ENCODE data around the gene DDX42.

DDX42 gene

DNA sequence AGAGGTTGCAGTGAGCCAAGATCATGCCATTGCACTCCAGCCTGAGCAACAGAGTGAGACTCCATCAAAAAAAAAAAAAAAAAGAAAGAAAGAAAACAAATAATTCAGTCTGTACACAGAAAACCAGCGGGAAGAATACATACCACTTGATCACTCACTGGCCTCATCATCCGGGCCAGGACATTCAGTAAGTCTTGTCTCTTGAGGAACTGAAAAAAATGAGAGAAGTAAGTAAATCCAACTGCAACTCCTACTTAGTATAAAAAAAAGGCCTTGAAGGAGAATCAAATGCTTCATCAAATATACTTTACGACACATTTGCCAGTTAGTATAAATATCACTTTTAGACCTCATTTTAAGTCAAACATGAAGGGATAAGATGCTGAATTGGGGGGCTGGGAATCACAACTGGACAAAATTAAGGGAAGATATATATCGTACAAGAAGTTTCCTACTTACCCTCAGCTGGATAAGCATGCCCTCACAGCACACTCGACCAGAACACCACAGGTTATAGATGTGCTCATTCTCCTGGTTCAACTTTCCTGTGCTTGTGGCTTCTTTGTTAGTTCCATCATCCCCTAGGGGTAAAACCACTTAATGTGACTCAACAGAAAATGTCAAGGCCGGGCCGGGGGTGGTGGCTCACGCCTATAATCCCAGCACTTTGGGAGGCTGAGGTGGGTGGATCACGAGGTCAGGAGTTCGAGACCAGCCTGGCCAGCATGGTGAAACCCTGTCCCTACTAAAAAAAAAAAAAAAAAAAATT lies 13.0 kb upstream of the DDX42 start:
- H3K4me1 ChIP-seq (ENCODE audit: control insufficient read depth, insufficient read depth, low read length): no peaks in the 10 kb centered on the region
- H3K4me3 ChIP-seq (ENCODE audit: low read length): no peak overlapping the region
- no peak overlapping the region for H3K9ac ChIP-seq (ENCODE audit: low read length)
- peaks cover 17% of the 10 kb centered on the region for H3K36me3 ChIP-seq (ENCODE audit: control insufficient read depth, insufficient read depth, low read length)
- H3K27me3 ChIP-seq (ENCODE audit: control insufficient read depth, insufficient read depth, low read length): no peaks in the 10 kb centered on the region
- H3K27ac ChIP-seq (ENCODE audit: low read depth, low read length): no peak overlapping the region

DNA sequence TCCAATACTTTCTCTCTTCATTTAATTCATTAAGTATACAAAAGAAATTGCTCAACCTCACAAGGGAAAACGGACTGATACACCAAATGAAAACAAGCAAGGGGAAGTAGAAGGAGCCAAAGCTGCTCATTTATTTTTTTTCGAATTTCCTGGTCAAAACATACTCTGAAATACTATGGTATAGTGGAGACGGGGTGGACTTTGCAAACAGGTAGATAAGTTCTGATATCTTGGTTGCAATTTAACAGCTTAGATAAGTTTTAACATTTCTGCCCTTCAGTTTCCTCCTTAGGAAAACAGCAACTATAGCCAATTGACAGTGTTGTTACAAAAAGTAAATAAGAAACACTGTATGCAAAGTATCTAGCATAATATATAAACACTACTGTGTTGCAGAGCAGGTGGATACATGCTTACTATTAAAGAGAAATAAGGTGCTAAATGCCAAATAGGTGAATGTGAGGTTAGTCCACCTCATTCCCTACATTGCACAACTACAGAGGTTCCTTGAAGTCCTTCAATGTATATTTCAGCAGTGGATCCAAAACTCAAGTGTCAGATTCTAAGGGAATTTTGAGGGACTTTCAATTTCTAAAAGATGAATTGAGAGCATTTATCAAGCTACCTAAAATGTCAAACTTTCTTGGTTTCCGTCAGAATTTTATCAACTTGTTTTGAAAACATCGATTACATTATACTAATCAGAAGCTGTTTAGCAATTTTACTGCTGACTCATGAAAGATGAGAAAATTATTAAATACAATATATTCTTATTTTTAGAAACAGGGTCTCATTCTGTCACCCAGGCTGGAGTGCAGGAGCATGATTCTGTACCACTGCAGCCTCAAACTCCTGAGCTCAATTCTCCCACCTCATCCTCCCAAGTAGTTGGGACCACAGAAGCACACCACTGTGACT lies 11.6 kb upstream of the DDX42 start:
- Histone ChIP-seq H3K4me3 (ENCODE audit: low read length) (no peak overlapping the region), H3K9ac (ENCODE audit: low read length) (no peak overlapping the region), H3K36me3 (ENCODE audit: control insufficient read depth, insufficient read depth, low read length) (peaks cover 8% of the 10 kb centered on the region), H3K4me1 (ENCODE audit: control insufficient read depth, insufficient read depth, low read length) (no peaks in the 10 kb centered on the region), H3K27me3 (ENCODE audit: control insufficient read depth, insufficient read depth, low read length) (no peaks in the 10 kb centered on the region), H3K27ac (ENCODE audit: low read depth, low read length) (no peak overlapping the region)

- no peak overlapping the region for H3K27ac ChIP-seq (ENCODE audit: low read depth, low read length)
- no peaks in the 10 kb centered on the region for H3K27me3 ChIP-seq (ENCODE audit: control insufficient read depth, insufficient read depth, low read length)
- H3K4me1 ChIP-seq (ENCODE audit: control insufficient read depth, insufficient read depth, low read length): no peaks in the 10 kb centered on the region
- H3K4me3 ChIP-seq (ENCODE audit: low read length): no peak overlapping the region
- peaks cover 6% of the 10 kb centered on the region for H3K36me3 ChIP-seq (ENCODE audit: control insufficient read depth, insufficient read depth, low read length)
- no peak overlapping the region for H3K9ac ChIP-seq (ENCODE audit: low read length)
Observed at GRCh38 chr17:63764716-63765115, 9.3 kb upstream of the DDX42 start.

GRCh38 chr17:63766754-63767153 lies 7.2 kb upstream of the DDX42 start:
- no peaks in the 10 kb centered on the region for H3K4me1 ChIP-seq (ENCODE audit: control insufficient read depth, insufficient read depth, low read length)
- H3K9ac ChIP-seq (ENCODE audit: low read length): no peak overlapping the region
- H3K27me3 ChIP-seq (ENCODE audit: control insufficient read depth, insufficient read depth, low read length): no peaks in the 10 kb centered on the region
- peaks cover 4% of the 10 kb centered on the region for H3K36me3 ChIP-seq (ENCODE audit: control insufficient read depth, insufficient read depth, low read length)
- no peak overlapping the region for H3K4me3 ChIP-seq (ENCODE audit: low read length)
- H3K27ac ChIP-seq (ENCODE audit: low read depth, low read length): no peak overlapping the region

- no peak overlapping the region for H3K4me3 ChIP-seq (ENCODE audit: low read length)
- H3K27ac ChIP-seq (ENCODE audit: low read depth, low read length): no peak overlapping the region
- H3K27me3 ChIP-seq (ENCODE audit: control insufficient read depth, insufficient read depth, low read length): no peaks in the 10 kb centered on the region
- H3K36me3 ChIP-seq (ENCODE audit: control insufficient read depth, insufficient read depth, low read length): no peaks in the 10 kb centered on the region
- no peak overlapping the region for H3K9ac ChIP-seq (ENCODE audit: low read length)
- H3K4me1 ChIP-seq (ENCODE audit: control insufficient read depth, insufficient read depth, low read length): peaks cover 3% of the 10 kb centered on the region
Observed at GRCh38 chr17:63768433-63768832, 5.5 kb upstream of the DDX42 start.

- Histone ChIP-seq H3K4me1 (ENCODE audit: control insufficient read depth, insufficient read depth, low read length) (peaks cover 17% of the 10 kb centered on the region), H3K9ac (ENCODE audit: low read length) (peak overlapping the region; percentile 86), H3K36me3 (ENCODE audit: control insufficient read depth, insufficient read depth, low read length) (peaks cover 2% of the 10 kb centered on the region), H3K4me3 (ENCODE audit: low read length) (peak overlapping the region; percentile 87), H3K27ac (ENCODE audit: low read depth, low read length) (peak overlapping the region; percentile 97), H3K27me3 (ENCODE audit: control insufficient read depth, insufficient read depth, low read length) (no peaks in the 10 kb centered on the region)
Observed at GRCh38 chr17:63772801-63773271, 1.1 kb upstream of the DDX42 start.

- Histone ChIP-seq H3K27me3 (ENCODE audit: control insufficient read depth, insufficient read depth, low read length) (no peaks in the 10 kb centered on the region), H3K36me3 (ENCODE audit: control insufficient read depth, insufficient read depth, low read length) (peaks cover 2% of the 10 kb centered on the region), H3K27ac (ENCODE audit: low read depth, low read length) (peak within 1 kb of the TSS; percentile 97), H3K4me1 (ENCODE audit: control insufficient read depth, insufficient read depth, low read length) (peaks cover 17% of the 10 kb centered on the region), H3K4me3 (ENCODE audit: low read length) (peak within 1 kb of the TSS; percentile 87), H3K9ac (ENCODE audit: low read length) (peak within 1 kb of the TSS; percentile 86)
Observed at GRCh38 chr17:63773272-63774140, 464 bp upstream of the DDX42 start, which contains the start of gene CCDC47. CCDC47 (minus strand) TSS chr17:63773597; CDS start chr17:63766175, 7,422 bp downstream.

GRCh38 chr17:63774969-63775265 lies 947 bp downstream of the DDX42 start:
- Histone ChIP-seq H3K27ac (ENCODE audit: low read depth, low read length) (peak overlapping the region; percentile 97), H3K4me1 (ENCODE audit: control insufficient read depth, insufficient read depth, low read length) (peaks cover 17% of the 10 kb centered on the region), H3K36me3 (ENCODE audit: control insufficient read depth, insufficient read depth, low read length) (peaks cover 2% of the 10 kb centered on the region), H3K9ac (ENCODE audit: low read length) (peak overlapping the region; percentile 76), H3K4me3 (ENCODE audit: low read length) (peak overlapping the region; percentile 86), H3K27me3 (ENCODE audit: control insufficient read depth, insufficient read depth, low read length) (no peaks in the 10 kb centered on the region)

- H3K27me3 ChIP-seq (ENCODE audit: control insufficient read depth, insufficient read depth, low read length): no peaks in the 10 kb centered on the region
- peak overlapping the region; percentile 86 for H3K4me3 ChIP-seq (ENCODE audit: low read length)
- no peak overlapping the region for H3K27ac ChIP-seq (ENCODE audit: low read depth, low read length)
- H3K9ac ChIP-seq (ENCODE audit: low read length): no peak overlapping the region
- peaks cover 2% of the 10 kb centered on the region for H3K36me3 ChIP-seq (ENCODE audit: control insufficient read depth, insufficient read depth, low read length)
- peaks cover 17% of the 10 kb centered on the region for H3K4me1 ChIP-seq (ENCODE audit: control insufficient read depth, insufficient read depth, low read length)
Observed at GRCh38 chr17:63775420-63775819, 1.4 kb downstream of the DDX42 start.

DNA sequence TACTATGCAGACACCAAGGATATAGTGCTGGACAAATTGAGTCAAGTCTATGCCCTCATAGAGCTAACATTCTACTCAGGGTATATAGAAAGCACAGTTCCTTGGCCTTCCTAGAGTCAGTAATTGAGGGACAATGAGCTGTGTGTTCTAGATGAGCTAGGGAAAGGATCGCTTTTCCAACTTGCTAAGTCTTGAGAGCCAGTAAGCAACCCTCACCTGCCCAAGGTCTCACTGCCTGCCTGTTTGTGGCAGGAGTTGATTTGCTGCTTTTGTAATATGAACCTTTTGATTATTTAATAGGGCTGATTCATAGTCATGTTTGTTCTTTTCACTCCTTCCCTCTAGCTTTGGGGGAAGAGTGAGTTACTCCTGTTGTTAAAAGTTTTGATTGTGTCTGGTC lies 6.5 kb downstream of the DDX42 start:
- Histone ChIP-seq H3K4me1 (ENCODE audit: control insufficient read depth, insufficient read depth, low read length) (peaks cover 5% of the 10 kb centered on the region), H3K9ac (ENCODE audit: low read length) (no peak overlapping the region), H3K36me3 (ENCODE audit: control insufficient read depth, insufficient read depth, low read length) (peaks cover 7% of the 10 kb centered on the region), H3K27me3 (ENCODE audit: control insufficient read depth, insufficient read depth, low read length) (no peaks in the 10 kb centered on the region), H3K4me3 (ENCODE audit: low read length) (no peak overlapping the region), H3K27ac (ENCODE audit: low read depth, low read length) (no peak overlapping the region)

GRCh38 chr17:63780928-63781327 lies 7.0 kb downstream of the DDX42 start:
- H3K9ac ChIP-seq (ENCODE audit: low read length): no peak overlapping the region
- no peak overlapping the region for H3K4me3 ChIP-seq (ENCODE audit: low read length)
- H3K36me3 ChIP-seq (ENCODE audit: control insufficient read depth, insufficient read depth, low read length): peaks cover 7% of the 10 kb centered on the region
- H3K4me1 ChIP-seq (ENCODE audit: control insufficient read depth, insufficient read depth, low read length): peaks cover 2% of the 10 kb centered on the region
- no peaks in the 10 kb centered on the region for H3K27me3 ChIP-seq (ENCODE audit: control insufficient read depth, insufficient read depth, low read length)
- H3K27ac ChIP-seq (ENCODE audit: low read depth, low read length): no peak overlapping the region

- Histone ChIP-seq H3K27ac (ENCODE audit: low read depth, low read length) (no peak overlapping the region), H3K27me3 (ENCODE audit: control insufficient read depth, insufficient read depth, low read length) (no peaks in the 10 kb centered on the region)
Observed at GRCh38 chr17:63783522-63783921, 9.6 kb downstream of the DDX42 start.

More at GRCh38 chr17:63783522-63783921, 9.6 kb downstream of the DDX42 start:
- Histone ChIP-seq H3K4me3 (ENCODE audit: low read length) (no peak overlapping the region), H3K4me1 (ENCODE audit: control insufficient read depth, insufficient read depth, low read length) (no peaks in the 10 kb centered on the region), H3K36me3 (ENCODE audit: control insufficient read depth, insufficient read depth, low read length) (peaks cover 6% of the 10 kb centered on the region), H3K9ac (ENCODE audit: low read length) (no peak overlapping the region)
